HepG2 (cell line): ENCODE data around the gene PAK1. TPM values are rescaled to one million over a fixed set of nuclear protein-coding genes. Genes with fewer than 3 reads are reported as not detected.

Experiments
- polyA plus RNA-seq, 8 experiments: library from polyadenylated mRNA; depleted of rRNA in 3 of 8; stranded (reverse) in 7 of 8; unstranded in 1 of 8; fragments of >200 nt; fragmentation: Illumina TruSeq in 4 of 8; extraction: Trizol in 4 of 8; gene quantifications; 2 replicates each; pipeline versions ENCODE4 v1.2.1 to v1.2.3, GENCODE V29; 2011 to 2016; ENCODE audit warnings: low read depth in 4 of 8, missing spikeins in 1 of 8, mixed read lengths in 1 of 8; ENCODE audit not compliant: insufficient read depth in 1 of 8
- total RNA-seq, 5 experiments: library from RNA; depleted of rRNA; stranded (reverse); fragments of >200 nt; fragmentation: Illumina TruSeq; extraction: Trizol; gene quantifications; 2 replicates each; pipeline ENCODE4 v1.2.3, GENCODE V29; 2016; ENCODE audit warnings: low read depth in 1 of 5

Gene PAK1
- total and polyA plus RNA-seq, 2 of the 13 experiments (the other 11 are each of a cell fraction or from before 2014, with no cell fraction given): 1.5 to 4.3 TPM

Other genes with a start within 250 kb of the PAK1 start
- gene GDPD4, start 172.4 kb downstream of the PAK1 start, total RNA-seq (2016; rRNA removed; fragmentation: Illumina TruSeq; extraction: Trizol): not detected in 2 replicates
- not detected in 2 replicates for gene GDPD4, start 172.4 kb downstream of the PAK1 start, polyA plus RNA-seq (2011; rRNA removed)
- 8.5 and 15.3 TPM in 2 replicates for gene AQP11, start 115.9 kb upstream of the PAK1 start, total RNA-seq (2016; rRNA removed; fragmentation: Illumina TruSeq; extraction: Trizol)
- 10.4 and 12.2 TPM in 2 replicates for gene AQP11, start 115.9 kb upstream of the PAK1 start, polyA plus RNA-seq (2011; rRNA removed)
- 219 and 267 TPM in 2 replicates for gene CLNS1A, start 163.7 kb upstream of the PAK1 start, total RNA-seq (2016; rRNA removed; fragmentation: Illumina TruSeq; extraction: Trizol)
- gene CLNS1A, start 163.7 kb upstream of the PAK1 start, polyA plus RNA-seq (2011; rRNA removed): 130 and 158 TPM in 2 replicates